Psoas muscle (tissue), 8 donors: ENCODE results near the gene PON2. TPM values are rescaled to one million over a fixed set of nuclear protein-coding genes. Genes with fewer than 3 reads are reported as not detected.

Experiments used
- ATAC-seq, 4 donors: fragments of 200-7000 bp; cut with Tn5 transposase; one replicate each; pipeline ENCODE4 v1.9.1; 2020; ENCODE audit warnings: moderate library complexity in 3 of 4, mild to moderate bottlenecking in 2 of 4
- DNase-seq, 2 donors: peaks; one replicate each; pipeline ENCODE4 v3.0.0-alpha.2; 2020
- H3K27ac ChIP-seq: fragments of 200-600 bp; one replicate; pipeline ENCODE4 v1.8.0; 2022
- H3K27me3 ChIP-seq, 3 donors: fragments of 200-600 bp in 1 of 3; one replicate each; pipeline versions ENCODE4 v1.6.1 to v1.8.0; 2013 to 2022; ENCODE audit warnings: low read length in 2 of 3, mild to moderate bottlenecking in 2 of 3, moderate library complexity in 1 of 3; ENCODE audit not compliant: insufficient read depth in 3 of 3
- H3K36me3 ChIP-seq, 2 donors: fragments of 200-600 bp in 1 of 2; one replicate each; pipeline versions ENCODE4 v1.6.1 to v1.8.0; 2013 to 2022; ENCODE audit warnings: low read depth in 1 of 2, mild to moderate bottlenecking in 1 of 2, moderate library complexity in 1 of 2; ENCODE audit not compliant: insufficient read depth in 1 of 2
- H3K4me1 ChIP-seq: fragments of 200-600 bp; one replicate; pipeline ENCODE4 v1.8.0; 2022
- H3K4me3 ChIP-seq: fragments of 200-600 bp; one replicate; pipeline ENCODE4 v1.8.0; 2022; ENCODE audit warnings: mild to moderate bottlenecking
- H3K9me3 ChIP-seq: fragments of 200-600 bp; one replicate; pipeline ENCODE4 v1.8.0; 2022
- WGBS, 3 donors: extraction: QIAGEN DNeasy Blood & Tissue Kit; methylation state at CpG; one replicate each; pipeline versions ENCODE4 v1.1.6 to v1.1.7; 2013; 5-methylcytosine and 5-hydroxymethylcytosine counted together
- intact Hi-C, 2 donors: fragments of 100-400 bp; cut with DNase I; formaldehyde crosslinking; loops; one replicate each; pipeline versions ENCODE4 v1.11.0 to v1.14.2; 2022
- polyA plus RNA-seq, 3 donors: library from polyadenylated mRNA; stranded (reverse); fragments of 200-250 nt; gene quantifications; one replicate each; pipeline ENCODE4 v1.2.3, GENCODE V29; 2013
- total RNA-seq, 4 donors: library from RNA; stranded (reverse); fragmentation: NEBNext Ultra II Directional in 2 of 4; extraction: Animal tissue kit (Norgen Biotek cat#: 25700) in 2 of 4; gene quantifications; one replicate each; pipeline versions ENCODE4 v1.2.1 to v1.2.4, GENCODE V29; 2021 to 2023
- TF ChIP-seq, protein P1 (sequence below): fragments of 200-600 bp; IDR thresholded peaks from one replicate; pipeline ENCODE4 v1.8.0; 2022; ENCODE audit warnings: antibody characterized with exemption
- donor health status: healthy with polysubstance abuse.
- donor health status: DM: no; HTN: no; CAD: no; lungs with moderate emphysema.
- donor health status: Bipolar disorder and iron deficiency.
- donor health status: healthy.
- donor health status: DM: yes; HTN: yes; CAD: no.
- donor health status: DM: no; HTN: no; CAD: no.
- donor health status: DM: no; HTN: no; CAD: no.
- donor health status: DM: yes; HTN: yes; CAD: no.

The PON2 gene
- total and polyA plus RNA-seq, 7 donors = 10.8 to 25.2 (median 14.5) TPM

DNA sequence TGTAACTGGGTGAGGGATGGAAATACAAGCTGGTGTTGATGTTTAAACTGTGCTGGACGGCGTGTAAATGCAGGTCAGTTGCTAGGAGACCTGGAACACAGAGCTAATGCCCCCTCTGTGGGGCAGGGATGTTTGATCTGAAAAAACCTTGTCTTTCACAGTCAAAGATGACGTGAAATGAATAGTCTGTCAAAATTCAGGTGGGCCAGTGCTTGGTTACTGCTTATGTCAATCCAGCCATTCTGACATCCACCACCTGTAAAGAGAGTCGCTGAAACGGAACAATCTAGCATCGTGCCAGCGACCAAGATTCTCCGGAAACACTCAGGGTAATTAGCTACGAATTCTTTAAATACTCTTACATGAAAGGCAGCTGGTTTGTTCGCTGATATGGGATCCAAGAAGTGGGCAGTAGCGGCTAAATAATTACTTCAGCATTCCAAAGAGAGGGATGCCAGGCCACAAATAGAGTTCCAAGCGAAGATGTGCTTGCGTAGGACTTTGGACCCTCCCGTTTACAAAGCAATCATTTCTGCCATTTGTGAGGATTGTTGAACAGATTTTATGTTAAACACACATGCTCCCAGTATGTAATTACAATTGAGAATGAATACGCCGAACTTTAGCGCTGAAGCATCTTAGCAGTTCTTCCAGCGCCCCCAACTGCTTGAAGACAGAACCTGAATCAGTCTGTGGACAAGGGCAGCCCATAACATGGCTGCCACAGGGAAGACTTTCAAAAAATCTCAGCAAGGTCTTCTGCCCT lies 43.6 kb upstream of the PON2 start:
- intact Hi-C loops = loop anchor here in 1 of 2 donors (10.0 kb wide), 1 partner anchor 234 kb away; no protein-coding TSS in a partner anchor
- DNase-seq (no peak), ATAC-seq (peak in 1 of 4 donors; percentile 52)
- H3K27ac ChIP-seq = no peak overlapping the region
- H3K4me1 ChIP-seq = no peaks in the 10 kb centered on the region
- H3K27me3 ChIP-seq = no peaks in the 10 kb centered on the region
- WGBS, 3 donors = 24 to 38% (median 25%) methylated on average over 18 of the region's 18 CpGs
- no peaks in the 10 kb centered on the region for H3K9me3 ChIP-seq
- peak overlapping the region; percentile 32 for H3K4me3 ChIP-seq
- H3K36me3 ChIP-seq = no peaks in the 10 kb centered on the region
- TF ChIP-seq, protein P1, sequence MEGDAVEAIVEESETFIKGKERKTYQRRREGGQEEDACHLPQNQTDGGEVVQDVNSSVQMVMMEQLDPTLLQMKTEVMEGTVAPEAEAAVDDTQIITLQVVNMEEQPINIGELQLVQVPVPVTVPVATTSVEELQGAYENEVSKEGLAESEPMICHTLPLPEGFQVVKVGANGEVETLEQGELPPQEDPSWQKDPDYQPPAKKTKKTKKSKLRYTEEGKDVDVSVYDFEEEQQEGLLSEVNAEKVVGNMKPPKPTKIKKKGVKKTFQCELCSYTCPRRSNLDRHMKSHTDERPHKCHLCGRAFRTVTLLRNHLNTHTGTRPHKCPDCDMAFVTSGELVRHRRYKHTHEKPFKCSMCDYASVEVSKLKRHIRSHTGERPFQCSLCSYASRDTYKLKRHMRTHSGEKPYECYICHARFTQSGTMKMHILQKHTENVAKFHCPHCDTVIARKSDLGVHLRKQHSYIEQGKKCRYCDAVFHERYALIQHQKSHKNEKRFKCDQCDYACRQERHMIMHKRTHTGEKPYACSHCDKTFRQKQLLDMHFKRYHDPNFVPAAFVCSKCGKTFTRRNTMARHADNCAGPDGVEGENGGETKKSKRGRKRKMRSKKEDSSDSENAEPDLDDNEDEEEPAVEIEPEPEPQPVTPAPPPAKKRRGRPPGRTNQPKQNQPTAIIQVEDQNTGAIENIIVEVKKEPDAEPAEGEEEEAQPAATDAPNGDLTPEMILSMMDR = no peak

DNA sequence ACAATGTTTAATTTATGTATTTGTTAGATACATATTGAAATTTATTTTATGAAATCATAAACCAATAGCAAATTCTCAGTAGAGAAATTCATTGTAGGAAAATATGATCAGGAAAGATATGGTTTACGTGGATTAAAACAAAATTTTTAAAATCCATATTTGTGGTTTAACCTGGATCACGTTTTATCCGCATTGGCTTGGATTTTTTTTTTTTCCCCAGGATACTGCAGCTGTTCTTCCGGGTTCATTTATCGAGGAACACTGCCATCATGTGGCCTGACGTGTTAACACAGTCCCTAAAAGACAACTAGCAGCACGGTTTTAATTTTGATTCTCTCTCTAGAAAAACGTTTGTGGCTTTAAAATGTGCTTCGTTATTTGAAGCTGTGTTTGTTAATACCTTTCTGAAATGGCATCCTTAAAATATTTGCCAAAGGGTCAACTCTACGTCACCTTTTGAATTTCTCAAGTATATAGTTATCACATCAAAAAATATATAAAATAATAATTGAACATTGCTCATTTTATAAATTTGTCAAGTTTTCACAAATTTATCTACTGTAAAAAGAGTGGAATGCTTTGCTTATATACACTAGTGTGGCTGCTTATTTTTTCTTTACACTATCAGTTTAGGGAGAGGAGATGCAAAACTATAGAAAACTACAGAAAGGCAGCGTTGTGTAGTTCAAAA lies 42.2 kb upstream of the PON2 start:
- TF ChIP-seq, protein P1 = peak; percentile 83
- Histone ChIP-seq H3K4me3 (peak overlapping the region; percentile 52), H3K4me1 (no peaks in the 10 kb centered on the region), H3K27me3 (no peaks in the 10 kb centered on the region), H3K36me3 (no peaks in the 10 kb centered on the region), H3K9me3 (no peaks in the 10 kb centered on the region), H3K27ac (peak overlapping the region; percentile 74)
- intact Hi-C loops = loop anchor here in 1 of 2 donors (2.0 to 10.0 kb wide), 2 partner anchors 44 to 232 kb away; no protein-coding TSS in a partner anchor
- peak; percentile 42 to 55 for DNase-seq
- ATAC-seq = peak; percentile 80 to 91 (median 84)
- 5 to 10% (median 6%) methylated on average over 11 of the region's 11 CpGs for WGBS, 3 donors

DNA sequence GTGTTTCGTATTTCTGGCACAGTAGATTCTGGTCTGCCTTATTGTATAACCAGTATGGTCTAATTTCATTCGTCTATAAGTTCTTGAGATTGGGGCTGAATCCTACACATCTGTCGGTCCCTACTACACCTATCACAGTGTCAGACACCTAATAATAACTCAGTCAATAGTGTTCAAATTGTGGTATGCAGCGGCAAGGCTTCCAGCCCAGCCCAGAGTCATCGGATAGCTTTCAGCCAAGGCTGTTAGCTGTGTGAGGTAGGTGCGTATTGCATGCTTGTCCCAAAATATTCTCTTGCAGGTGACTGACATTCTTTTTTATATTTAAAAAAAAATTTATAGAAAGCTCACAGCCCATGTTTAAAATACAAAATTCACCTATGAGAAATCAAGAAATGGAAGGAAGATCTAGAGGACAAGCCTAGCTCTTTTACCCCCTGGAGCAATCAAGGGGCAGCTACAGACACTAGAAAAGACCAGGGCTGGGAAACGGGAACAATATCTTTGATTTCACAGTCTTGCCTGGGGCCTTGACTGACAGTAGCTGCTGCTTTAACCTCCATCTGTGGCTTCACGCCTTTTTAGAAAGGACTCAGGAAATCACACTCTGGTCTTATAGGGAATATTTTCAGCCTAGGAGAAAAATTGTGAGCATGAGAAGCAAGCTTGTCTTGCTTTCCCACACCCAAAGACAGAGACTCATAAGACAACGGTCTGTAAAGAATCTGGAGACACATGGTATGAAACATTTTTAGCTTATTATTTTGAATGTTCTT lies 41.4 kb upstream of the PON2 start:
- WGBS, 3 donors = 26 to 44% (median 29%) methylated on average over 9 of the region's 9 CpGs
- H3K9me3 ChIP-seq = no peaks in the 10 kb centered on the region
- peak overlapping the region; percentile 74 for H3K27ac ChIP-seq
- H3K4me1 ChIP-seq = no peaks in the 10 kb centered on the region
- TF ChIP-seq, protein P1 = no peak
- no peak for DNase-seq
- peak; percentile 69 to 82 (median 78) for ATAC-seq
- intact Hi-C loops = loop anchor here in 1 of 2 donors (2.0 to 10.0 kb wide), 2 partner anchors 43 to 231 kb away; no protein-coding TSS in a partner anchor
- H3K4me3 ChIP-seq = peak overlapping the region; percentile 52
- H3K36me3 ChIP-seq = no peaks in the 10 kb centered on the region
- H3K27me3 ChIP-seq = no peaks in the 10 kb centered on the region

DNA sequence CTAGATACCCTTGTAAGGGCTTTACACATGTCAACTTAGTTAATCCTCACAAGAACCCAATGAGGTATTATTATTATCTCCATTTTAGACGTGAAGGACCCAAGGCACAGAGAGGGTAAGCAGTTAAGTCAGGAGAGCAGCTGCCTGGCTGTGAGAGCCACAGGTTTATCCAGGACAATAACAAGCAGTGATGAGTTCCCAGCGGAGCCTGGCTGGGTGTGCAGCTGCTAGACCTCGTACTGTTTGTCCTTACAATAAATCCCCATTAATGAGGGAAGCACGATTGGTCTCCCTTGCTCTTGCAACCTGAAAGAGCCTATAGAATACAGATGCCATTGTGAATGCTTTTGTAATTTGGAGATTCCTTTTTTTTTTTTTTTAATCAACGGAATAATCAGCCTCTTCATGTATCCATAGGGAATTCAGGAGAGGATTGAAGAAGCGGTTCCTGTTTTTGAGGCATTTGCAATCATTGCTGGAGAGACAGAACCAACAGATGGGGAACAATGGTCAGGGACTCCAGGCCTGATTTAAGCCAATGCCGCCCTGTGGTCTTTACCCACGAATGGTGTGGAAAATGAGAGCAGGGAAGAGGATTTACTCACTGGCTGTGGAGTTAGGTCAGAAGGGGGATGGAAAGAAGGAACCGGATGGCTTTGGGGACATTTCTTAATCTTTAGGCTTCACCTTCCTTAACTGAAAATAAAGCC lies 38.6 kb upstream of the PON2 start:
- intact Hi-C loops = loop anchor here in 1 of 2 donors (10.0 kb wide), 1 partner anchor 229 kb away; no protein-coding TSS in a partner anchor
- no peaks in the 10 kb centered on the region for H3K9me3 ChIP-seq
- H3K4me3 ChIP-seq = no peak overlapping the region
- no peaks in the 10 kb centered on the region for H3K4me1 ChIP-seq
- H3K36me3 ChIP-seq = no peaks in the 10 kb centered on the region
- no peak for ATAC-seq
- H3K27ac ChIP-seq = no peak overlapping the region
- peak in 1 of 2 donors; percentile 41 for DNase-seq
- 42 to 56% (median 44%) methylated on average over 9 of the region's 9 CpGs for WGBS, 3 donors
- TF ChIP-seq, protein P1 = no peak
- no peaks in the 10 kb centered on the region for H3K27me3 ChIP-seq
